ENCODE data around the gene NXT2.

Gene NXT2

GRCh38 chrX:109536439-109537323 lies at the start of gene NXT2:
TSS of gene NXT2 (plus strand) at chrX:109536844. CDS start at chrX:109537007, 163 bp downstream.
- no peak for FAIRE-seq
- DNase-seq (ENCODE audit: insufficient read length, low spot score) = peak; percentile 26
- no peak for TF ChIP-seq CTCF (IDR thresholded peaks at IDR 0.05; ENCODE audit: insufficient read depth, missing control alignments)

GRCh38 chrX:109487640-109488039 lies 49.0 kb upstream of the NXT2 start:
- DNase-seq (ENCODE audit: insufficient read length, low spot score) (no peak), FAIRE-seq (no peak)
- TF ChIP-seq CTCF (IDR thresholded peaks at IDR 0.05; ENCODE audit: insufficient read depth, missing control alignments) = no peak

GRCh38 chrX:109489174-109489573 lies 47.5 kb upstream of the NXT2 start:
- FAIRE-seq (no peak), DNase-seq (ENCODE audit: insufficient read length, low spot score) (no peak)
- no peak for TF ChIP-seq CTCF (IDR thresholded peaks at IDR 0.05; ENCODE audit: insufficient read depth, missing control alignments)

GRCh38 chrX:109498434-109498833 lies 38.2 kb upstream of the NXT2 start:
- DNase-seq (ENCODE audit: insufficient read length, low spot score) = no peak
- TF ChIP-seq CTCF (IDR thresholded peaks at IDR 0.05; ENCODE audit: insufficient read depth, missing control alignments) = no peak

GRCh38 chrX:109501176-109501575 lies 35.5 kb upstream of the NXT2 start:
- FAIRE-seq (no peak), DNase-seq (ENCODE audit: insufficient read length, low spot score) (no peak)
- no peak for TF ChIP-seq CTCF (IDR thresholded peaks at IDR 0.05; ENCODE audit: insufficient read depth, missing control alignments)

More at GRCh38 chrX:109498434-109498833, 38.2 kb upstream of the NXT2 start:
- FAIRE-seq = no peak

GRCh38 chrX:109508915-109509314 lies 27.7 kb upstream of the NXT2 start:
- DNase-seq (ENCODE audit: insufficient read length, low spot score) (no peak), FAIRE-seq (no peak)
- TF ChIP-seq CTCF (IDR thresholded peaks at IDR 0.05; ENCODE audit: insufficient read depth, missing control alignments) = no peak

GRCh38 chrX:109511113-109511512 lies 25.5 kb upstream of the NXT2 start:
- no peak for DNase-seq (ENCODE audit: insufficient read length, low spot score)
- FAIRE-seq = no peak
- no peak for TF ChIP-seq CTCF (IDR thresholded peaks at IDR 0.05; ENCODE audit: insufficient read depth, missing control alignments)
